ENCODE results near the gene HOXD4.

- TF ChIP-seq SIN3A (IDR thresholded peaks at IDR 0.05; ENCODE audit: low read depth) = no peak
- no peak for TF ChIP-seq ZBTB33 (IDR thresholded peaks at IDR 0.05; ENCODE audit: extremely low read depth, insufficient replicate concordance, low read length)
- no peak for TF ChIP-seq CTCF (IDR thresholded peaks at IDR 0.05 in 2 of 3, conservative IDR thresholded peaks at IDR 0.05 in 1 of 3; ENCODE audit: borderline replicate concordance in 1 of 3, insufficient read depth in 1 of 3, low read depth in 2 of 3, low read length in 2 of 3)
- TF ChIP-seq POLR2A (IDR thresholded peaks at IDR 0.05; ENCODE audit: borderline replicate concordance, extremely low read depth, insufficient read depth, insufficient read length) = no peak
- no peak for TF ChIP-seq ZNF274 (IDR thresholded peaks at IDR 0.05; ENCODE audit: low read depth, low read length)
- TF ChIP-seq MAX (IDR thresholded peaks at IDR 0.05) = no peak
- no peak for TF ChIP-seq ATF3 (IDR thresholded peaks at IDR 0.05)
- no peak for TF ChIP-seq YY1 (IDR thresholded peaks at IDR 0.05; ENCODE audit: extremely low read depth, insufficient replicate concordance, low read depth, low read length)
- TF ChIP-seq ELF1 (IDR thresholded peaks at IDR 0.05; ENCODE audit: borderline replicate concordance, low read depth) = no peak
- TF ChIP-seq FOSL1 (IDR thresholded peaks at IDR 0.05; ENCODE audit: low read depth) = no peak
- no peak for TF ChIP-seq POLR2AphosphoS5 (IDR thresholded peaks at IDR 0.05; ENCODE audit: low read depth, low read length)
These were observed 27.0 kb upstream of the HOXD4 start for GRCh38 chr2:176124110-176124946.
